GM18526 (cell line): ENCODE results near the gene IKBKE.

Source experiments
- POLR2A ChIP-seq: IDR thresholded peaks from 3 replicates; pipeline ENCODE4 v1.6.1; 2011; ENCODE audit not compliant: insufficient read length; ENCODE audit errors: extremely low read depth

IKBKE gene

GRCh38 chr1:206498685-206499084 is 28.4 kb downstream of the IKBKE start:
- no peak for TF ChIP-seq POLR2A

- no peak for TF ChIP-seq POLR2A
Measured at GRCh38 chr1:206500046-206500445, 29.8 kb downstream of the IKBKE start.

- no peak for TF ChIP-seq POLR2A
Measured at GRCh38 chr1:206501881-206502280, 31.6 kb downstream of the IKBKE start.

- TF ChIP-seq POLR2A, result no peak
Measured at GRCh38 chr1:206502403-206502802, 32.1 kb downstream of the IKBKE start.

GRCh38 chr1:206502812-206503211 is 32.5 kb downstream of the IKBKE start:
- no peak for TF ChIP-seq POLR2A

- no peak for TF ChIP-seq POLR2A
Measured at GRCh38 chr1:206503591-206504362, 33.5 kb downstream of the IKBKE start.

- TF ChIP-seq POLR2A, result no peak
Measured at GRCh38 chr1:206504363-206504713, 34.1 kb downstream of the IKBKE start.

GRCh38 chr1:206505702-206506355 is 35.6 kb downstream of the IKBKE start:
- no peak for TF ChIP-seq POLR2A

- no peak for TF ChIP-seq POLR2A
Measured at GRCh38 chr1:206506405-206507283, 36.4 kb downstream of the IKBKE start.

GRCh38 chr1:206507284-206508129 is 37.2 kb downstream of the IKBKE start, which contains the start of gene RASSF5:
Gene RASSF5, plus strand, starts transcription at chr1:206507531. Its CDS starts 72 bp downstream, at chr1:206507603.
- TF ChIP-seq POLR2A, result peak; percentile 71

GRCh38 chr1:206508130-206508889 is 38.0 kb downstream of the IKBKE start:
- TF ChIP-seq POLR2A, result no peak

- TF ChIP-seq POLR2A, result no peak
Measured at GRCh38 chr1:206508956-206509355, 38.7 kb downstream of the IKBKE start.

- no peak for TF ChIP-seq POLR2A
Measured at GRCh38 chr1:206509612-206510257, 39.5 kb downstream of the IKBKE start.
